SK-N-MC (cell line): ENCODE measurements around the gene SZRD1.

Experiments
- DNase-seq: peaks from one replicate; pipeline ENCODE4 v3.0.0-alpha.2; 2011; ENCODE audit warnings: low read depth, low spot score
- H3K27ac ChIP-seq: fragments of 200-600 bp; sonication (generic); 2 replicates; pipeline ENCODE4 v1.5.1; 2016; ENCODE audit warnings: mixed run types
- H3K36me3 ChIP-seq: fragments of 200-600 bp; sonication (generic); 2 replicates; pipeline ENCODE4 v1.6.1; 2017; ENCODE audit warnings: antibody characterized with exemption, low read length, mixed read lengths; ENCODE audit not compliant: insufficient read depth
- H3K4me3 ChIP-seq: fragments of 200-600 bp; sonication (generic); 2 replicates; pipeline ENCODE4 v1.5.1; 2016
- H3K9ac ChIP-seq: fragments of 200-600 bp; sonication (generic); 2 replicates; pipeline ENCODE4 v1.8.0; 2017; ENCODE audit warnings: mixed run types, mixed read lengths; ENCODE audit not compliant: insufficient read length
- H3K9me3 ChIP-seq: fragments of 200-600 bp; sonication (generic); 2 replicates; pipeline ENCODE4 v1.6.1; 2017; ENCODE audit warnings: low read depth, mild to moderate bottlenecking, antibody characterized with exemption, low read length, moderate library complexity, mixed read lengths
- EZH2 ChIP-seq: fragments of 200-600 bp; sonication (generic); IDR thresholded peaks from one replicate; pipeline ENCODE4 v1.6.1; 2017; ENCODE audit warnings: antibody characterized with exemption
- FOXP2 ChIP-seq: optimal IDR thresholded peaks from 2 replicates; pipeline ENCODE3; 2011; ENCODE audit warnings: mild to moderate bottlenecking, moderate library complexity; ENCODE audit not compliant: insufficient read depth; ENCODE audit errors: extremely low read length, control extremely low read depth
- POLR2AphosphoS5 ChIP-seq: IDR thresholded peaks from 2 replicates; pipeline ENCODE4 v1.6.1; 2012; ENCODE audit warnings: mild to moderate bottlenecking, low read depth, low read length, borderline replicate concordance

The SZRD1 gene

GRCh38 chr1:16438516-16438915 is 71.5 kb downstream of the SZRD1 start:
- Histone ChIP-seq H3K27ac (no peak overlapping the region), H3K4me3 (no peak overlapping the region), H3K9me3 (no peaks in the 10 kb centered on the region), H3K9ac (no peak overlapping the region), H3K36me3 (peaks cover 4% of the 10 kb centered on the region; the same call in 1 of the 2 replicates)
- DNase-seq: no peak
- TF ChIP-seq POLR2AphosphoS5: no peak
- TF ChIP-seq EZH2: no peak
- no peak for TF ChIP-seq FOXP2

GRCh38 chr1:16438924-16439323 is 71.9 kb downstream of the SZRD1 start:
- no peak for DNase-seq
- H3K36me3 ChIP-seq: peaks cover 8% of the 10 kb centered on the region; the same call in 1 of the 2 replicates
- no peak overlapping the region for H3K27ac ChIP-seq
- H3K4me3 ChIP-seq: no peak overlapping the region
- TF ChIP-seq EZH2 (no peak), FOXP2 (no peak), POLR2AphosphoS5 (no peak)
- no peak overlapping the region for H3K9ac ChIP-seq
- no peaks in the 10 kb centered on the region for H3K9me3 ChIP-seq

GRCh38 chr1:16440131-16440469 is 73.1 kb downstream of the SZRD1 start:
- Histone ChIP-seq H3K36me3 (peaks cover 15% of the 10 kb centered on the region; the same call in 1 of the 2 replicates), H3K4me3 (peak overlapping the region; percentile 89), H3K9me3 (no peaks in the 10 kb centered on the region), H3K27ac (peak overlapping the region; percentile 74; the same call in 1 of the 2 replicates), H3K9ac (peak overlapping the region; percentile 64)
- DNase-seq: no peak
- TF ChIP-seq EZH2 (no peak), FOXP2 (peak; percentile 2)

- Histone ChIP-seq H3K9me3 (no peaks in the 10 kb centered on the region), H3K9ac (peak within 1 kb of the TSS; percentile 92), H3K27ac (peak within 1 kb of the TSS; percentile 74; the same call in 1 of the 2 replicates), H3K36me3 (peaks cover 19% of the 10 kb centered on the region; the same call in 1 of the 2 replicates), H3K4me3 (peak within 1 kb of the TSS; percentile 89)
- TF ChIP-seq EZH2 (no peak), POLR2AphosphoS5 (peak; percentile 98), FOXP2 (no peak)
- DNase-seq: peak; percentile 52
Measured at GRCh38 chr1:16440470-16441281, 73.6 kb downstream of the SZRD1 start, which contains the start of gene NECAP2. NECAP2 (plus strand) TSS chr1:16440724; CDS start chr1:16440762, 38 bp downstream.

- H3K27ac ChIP-seq: no peak overlapping the region
- TF ChIP-seq FOXP2 (no peak), EZH2 (no peak), POLR2AphosphoS5 (no peak)
- peak overlapping the region; percentile 92 for H3K9ac ChIP-seq
- H3K9me3 ChIP-seq: no peaks in the 10 kb centered on the region
- H3K36me3 ChIP-seq: peaks cover 19% of the 10 kb centered on the region; the same call in 1 of the 2 replicates
- DNase-seq: no peak
- peak overlapping the region; percentile 89 for H3K4me3 ChIP-seq
Measured at GRCh38 chr1:16441282-16441665, 74.2 kb downstream of the SZRD1 start.

GRCh38 chr1:16442265-16442664 is 75.2 kb downstream of the SZRD1 start:
- no peak for DNase-seq
- Histone ChIP-seq H3K27ac (no peak overlapping the region), H3K4me3 (no peak overlapping the region), H3K9ac (no peak overlapping the region), H3K9me3 (no peaks in the 10 kb centered on the region), H3K36me3 (peaks cover 21% of the 10 kb centered on the region; the same call in 1 of the 2 replicates)
- TF ChIP-seq FOXP2: no peak
- TF ChIP-seq POLR2AphosphoS5: no peak
- no peak for TF ChIP-seq EZH2

GRCh38 chr1:16442941-16443340 is 75.9 kb downstream of the SZRD1 start:
- peaks cover 28% of the 10 kb centered on the region; the same call in 1 of the 2 replicates for H3K36me3 ChIP-seq
- H3K9me3 ChIP-seq: no peaks in the 10 kb centered on the region
- DNase-seq: no peak
- H3K9ac ChIP-seq: no peak overlapping the region
- H3K27ac ChIP-seq: no peak overlapping the region
- H3K4me3 ChIP-seq: no peak overlapping the region
- TF ChIP-seq POLR2AphosphoS5: no peak
- TF ChIP-seq FOXP2: no peak
- no peak for TF ChIP-seq EZH2

GRCh38 chr1:16443975-16444770 is 77.1 kb downstream of the SZRD1 start:
- H3K36me3 ChIP-seq: peaks cover 37% of the 10 kb centered on the region; the same call in 1 of the 2 replicates
- DNase-seq: no peak
- TF ChIP-seq FOXP2: no peak
- no peak for TF ChIP-seq EZH2
- H3K4me3 ChIP-seq: no peak overlapping the region
- H3K27ac ChIP-seq: no peak overlapping the region
- no peaks in the 10 kb centered on the region for H3K9me3 ChIP-seq
- no peak overlapping the region for H3K9ac ChIP-seq
